NCI-H526 (cell line): ENCODE results near the gene LAX1.
"Not testable (repeated sequence)": the region's sequence is repeated elsewhere in the genome, so short reads cannot be mapped to it uniquely, and the experiment has no call there.

ENCODE experiments used
- DNase-seq, 2 experiments: peaks; one replicate each; lab custom pipeline; 2025; lab: John Stamatoyannopoulos, UW

LAX1 gene

GRCh38 chr1:203768256-203768655 lies 3.3 kb downstream of the LAX1 start:
- no peak for DNase-seq

- peak; percentile 45 for DNase-seq
Measured at GRCh38 chr1:203769505-203770343, 4.7 kb downstream of the LAX1 start.

DNA sequence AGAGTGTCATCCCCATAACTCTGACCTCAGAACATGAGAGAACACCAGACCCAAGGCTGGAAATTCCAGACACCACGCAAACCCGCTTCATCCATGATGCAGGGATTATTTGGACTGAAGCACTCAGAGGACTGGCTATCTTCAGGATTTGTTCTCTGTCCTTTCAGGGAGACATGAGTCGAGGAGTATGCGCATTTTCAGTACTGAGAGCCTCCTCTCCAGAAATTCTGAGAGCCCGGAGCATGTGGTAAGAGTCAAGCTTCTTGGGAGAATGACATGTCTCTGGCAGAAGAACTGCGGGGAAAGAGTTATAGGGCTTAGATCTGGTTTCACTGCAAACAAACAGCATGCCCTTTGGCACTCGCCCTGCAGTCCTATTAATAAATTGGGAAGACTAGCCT lies 6.9 kb downstream of the LAX1 start:
- DNase-seq, result no peak

- peak; percentile 17 to 60 for DNase-seq
Measured at GRCh38 chr1:203772836-203773235, 7.9 kb downstream of the LAX1 start.

DNA sequence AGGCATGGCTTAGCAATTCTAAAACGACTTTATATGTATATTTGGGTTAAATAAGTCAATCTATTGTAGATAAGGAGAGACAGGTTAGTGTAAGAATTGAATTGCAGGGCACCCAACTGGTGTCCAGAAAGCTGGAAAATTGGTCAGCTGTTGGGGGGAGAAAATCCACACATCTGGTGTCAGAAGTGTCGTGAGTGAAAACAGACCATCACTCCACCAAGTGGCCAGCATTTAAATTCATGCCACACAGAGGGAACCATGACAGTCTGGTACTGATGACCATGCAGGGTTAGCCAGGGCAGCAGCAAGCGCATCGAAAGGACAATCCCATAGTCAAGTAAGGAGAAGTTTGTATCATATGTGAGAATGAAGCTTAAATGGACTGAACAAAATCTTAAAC lies 11.7 kb downstream of the LAX1 start:
- peak; percentile 45 to 49 for DNase-seq

- DNase-seq, result no peak
Measured at GRCh38 chr1:203777596-203777995, 12.6 kb downstream of the LAX1 start.

DNA sequence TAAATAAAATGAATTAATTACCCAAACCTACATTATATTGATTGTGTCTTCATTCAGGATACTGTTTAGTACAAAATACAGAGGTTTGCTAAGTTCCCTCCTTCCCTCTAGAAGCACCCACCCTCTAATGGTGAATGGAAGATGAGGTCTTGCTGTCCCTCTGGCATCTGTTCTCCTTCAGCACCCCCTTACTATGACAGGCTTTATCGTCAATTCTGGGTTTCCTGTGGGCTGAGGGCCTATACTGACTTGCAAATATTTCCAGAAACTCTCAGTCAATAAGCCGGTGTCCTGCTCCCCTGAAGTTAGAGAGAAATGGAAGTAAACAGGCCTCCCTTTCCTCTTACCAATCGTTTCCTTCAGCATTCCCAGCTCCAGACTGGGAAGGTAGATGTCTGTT lies 13.2 kb downstream of the LAX1 start:
- no peak for DNase-seq

DNA sequence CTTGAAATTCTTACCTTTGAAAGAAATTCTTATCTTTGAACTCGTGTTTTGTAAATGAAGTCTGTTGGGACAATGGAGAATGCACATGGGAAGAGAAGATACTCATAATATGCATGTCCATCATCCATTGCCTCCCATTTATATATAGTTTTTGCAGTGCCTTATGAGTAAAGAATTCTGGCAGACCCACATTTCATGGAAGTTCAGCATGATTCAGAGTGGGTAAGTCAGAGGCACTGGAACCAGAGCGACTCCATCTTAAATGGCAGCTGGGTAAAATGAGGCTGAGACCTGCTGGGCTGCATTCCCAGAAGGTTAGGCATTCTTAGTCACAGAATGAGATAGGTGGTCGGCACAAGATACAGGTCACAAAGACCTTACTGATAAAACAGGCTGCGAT lies 13.8 kb downstream of the LAX1 start:
- DNase-seq, result no peak

GRCh38 chr1:203781962-203782361 lies 17.0 kb downstream of the LAX1 start:
- DNase-seq, result no peak

- DNase-seq, result peak in 1 of 2 experiments; percentile 12
Measured at GRCh38 chr1:203789966-203790365, 25.0 kb downstream of the LAX1 start.

- no peak for DNase-seq
Measured at GRCh38 chr1:203791498-203791897, 26.5 kb downstream of the LAX1 start.

DNA sequence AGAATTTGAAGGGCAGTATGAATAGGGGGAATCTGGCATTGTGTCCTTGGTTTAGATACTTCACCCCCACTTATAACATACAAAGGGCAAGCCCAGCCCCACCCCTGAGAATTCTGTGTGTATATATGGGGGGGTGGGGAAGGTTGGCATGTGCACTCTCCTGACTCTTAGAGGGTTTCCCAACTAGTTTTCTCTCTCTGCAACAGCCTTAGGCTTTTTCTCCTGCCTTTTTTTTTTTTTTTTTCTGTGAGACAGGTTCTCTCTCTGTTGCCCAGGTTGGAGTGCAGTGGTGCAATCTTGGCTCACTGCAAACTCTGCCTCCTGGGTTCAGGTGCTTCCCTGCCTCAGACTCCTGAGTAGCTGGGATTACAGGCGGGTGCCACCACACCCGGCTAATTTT lies 27.5 kb downstream of the LAX1 start:
- DNase-seq, result no peak

GRCh38 chr1:203793561-203793960 lies 28.6 kb downstream of the LAX1 start:
- not testable (repeated sequence) for DNase-seq

DNA sequence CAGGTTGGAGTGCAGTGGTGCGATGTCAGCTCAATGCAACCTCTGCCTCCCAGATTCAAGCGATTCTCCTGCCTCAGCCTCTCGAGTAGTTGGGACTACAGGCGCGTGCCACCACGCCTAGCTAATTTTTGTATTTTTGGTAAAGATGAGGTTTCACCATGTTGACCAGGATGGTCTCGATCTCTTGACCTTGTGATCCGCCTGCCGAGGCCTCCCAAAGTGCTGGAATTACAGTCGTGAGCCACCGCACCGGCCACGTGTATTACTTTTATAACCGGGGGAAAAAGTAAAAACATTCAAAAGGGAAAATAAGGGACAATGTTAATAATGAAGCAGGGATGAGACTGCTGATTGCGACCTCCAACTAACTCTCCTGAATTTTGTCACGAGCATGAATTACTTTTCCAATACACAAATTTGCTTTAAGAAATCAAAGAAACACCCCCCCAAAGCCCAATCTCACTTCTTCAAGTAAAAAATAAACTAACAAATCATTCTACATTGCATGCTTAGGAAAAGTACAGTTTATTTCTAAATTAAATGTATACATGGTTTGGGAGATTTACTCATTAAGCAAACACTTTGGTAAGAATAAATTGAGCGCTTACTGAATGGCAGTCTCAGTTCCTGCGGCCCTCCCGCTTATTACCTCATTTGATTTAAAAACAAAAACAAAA lies 29.9 kb downstream of the LAX1 start:
- no peak for DNase-seq

GRCh38 chr1:203795441-203796235 lies 30.7 kb downstream of the LAX1 start, which contains the start of the genes ZBED6 and ZC3H11A:
Gene ZBED6 (plus strand): TSS chr1:203795623. CDS start chr1:203797523, 1,900 bp downstream.
Gene ZC3H11A (plus strand): TSS chr1:203795623. CDS start chr1:203817071, 21,448 bp downstream.
- peak; percentile 93 to 96 for DNase-seq

GRCh38 chr1:203796236-203796605 lies 31.2 kb downstream of the LAX1 start:
- peak in 1 of 2 experiments; percentile 31 for DNase-seq

- no peak for DNase-seq
Measured at GRCh38 chr1:203797216-203797615, 32.2 kb downstream of the LAX1 start.

GRCh38 chr1:203797948-203798655 lies 33.1 kb downstream of the LAX1 start:
- DNase-seq, result peak; percentile 1 to 23

DNA sequence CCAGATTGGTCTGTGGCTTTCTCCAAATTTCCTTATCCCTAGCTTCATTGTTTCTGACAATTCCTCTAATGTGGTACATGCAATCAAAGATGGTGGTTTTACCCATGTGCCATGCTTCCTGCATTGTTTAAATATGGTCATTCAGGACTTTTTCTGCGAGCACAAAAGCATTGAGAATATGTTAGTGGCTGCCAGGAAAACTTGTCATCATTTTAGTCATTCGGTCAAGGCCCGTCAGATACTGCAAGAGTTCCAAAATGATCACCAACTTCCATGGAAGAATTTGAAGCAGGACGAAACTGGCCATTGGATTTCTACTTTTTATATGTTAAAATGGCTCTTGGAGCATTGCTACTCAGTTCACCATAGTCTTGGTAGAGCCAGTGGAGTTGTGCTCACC lies 34.2 kb downstream of the LAX1 start:
- no peak for DNase-seq

GRCh38 chr1:203799971-203800370 lies 35.0 kb downstream of the LAX1 start:
- no peak for DNase-seq

- DNase-seq, result no peak
Measured at GRCh38 chr1:203805689-203806088, 40.7 kb downstream of the LAX1 start.

DNA sequence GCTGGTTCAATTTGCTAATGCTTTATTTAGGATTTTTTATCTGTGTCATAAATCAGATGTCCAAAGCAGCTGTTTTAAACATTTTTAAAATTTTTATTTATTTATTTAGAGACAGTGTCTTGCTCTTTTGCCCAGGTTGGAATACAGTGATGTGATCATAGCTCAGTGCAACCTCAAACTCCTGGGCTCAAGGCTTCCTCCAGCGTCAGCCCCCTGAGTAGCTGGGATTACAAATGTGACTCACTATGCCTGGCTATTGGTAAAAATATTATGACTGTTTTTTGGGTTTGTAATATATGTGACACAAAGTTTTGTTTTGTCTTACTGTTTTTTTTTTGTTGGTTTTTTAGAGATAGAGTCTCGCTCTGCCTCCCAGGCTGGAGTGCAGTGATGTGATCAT lies 42.2 kb downstream of the LAX1 start:
- no peak for DNase-seq
